ENCODE results near the gene TMEM218.
"Not testable (repeated sequence)": the region's sequence is repeated elsewhere in the genome, so short reads cannot be mapped to it uniquely, and the experiment has no call there.

TMEM218 gene

GRCh38 chr11:125073616-125074483 lies 37.6 kb downstream of the TMEM218 start:
- DNase-seq = no peak

GRCh38 chr11:125072961-125073590 lies 38.4 kb downstream of the TMEM218 start:
- DNase-seq = no peak

GRCh38 chr11:125072218-125072960 lies 39.0 kb downstream of the TMEM218 start:
- peak in 1 of 2 donors; percentile 25 for DNase-seq

GRCh38 chr11:125071846-125072217 lies 39.6 kb downstream of the TMEM218 start:
- no peak for DNase-seq

- no peak for DNase-seq
Observed at GRCh38 chr11:125071435-125071834, 40.0 kb downstream of the TMEM218 start.

GRCh38 chr11:125070699-125071254 lies 40.6 kb downstream of the TMEM218 start:
- peak; percentile 55 to 95 for DNase-seq

GRCh38 chr11:125069796-125070195 lies 41.6 kb downstream of the TMEM218 start:
- DNase-seq = no peak

GRCh38 chr11:125069008-125069407 lies 42.4 kb downstream of the TMEM218 start:
- DNase-seq = no peak

GRCh38 chr11:125068368-125068767 lies 43.1 kb downstream of the TMEM218 start:
- no peak for DNase-seq

GRCh38 chr11:125064070-125064469 lies 47.4 kb downstream of the TMEM218 start:
- no peak for DNase-seq

GRCh38 chr11:125063429-125064043 lies 47.9 kb downstream of the TMEM218 start:
- DNase-seq = no peak

- peak; percentile 10 to 44 for DNase-seq
Observed at GRCh38 chr11:125062931-125063428, 48.4 kb downstream of the TMEM218 start, which contains the start of gene SLC37A2. SLC37A2 (plus strand) TSS chr11:125063305; CDS start chr11:125063368, 63 bp downstream.

GRCh38 chr11:125062218-125062930 lies 49.1 kb downstream of the TMEM218 start:
- DNase-seq = no peak

- no peak for DNase-seq
Observed at GRCh38 chr11:125061281-125061680, 50.1 kb downstream of the TMEM218 start.

- no peak for DNase-seq
Observed at GRCh38 chr11:125057693-125058016, 53.8 kb downstream of the TMEM218 start.

- no peak for DNase-seq
Observed at GRCh38 chr11:125056931-125057692, 54.3 kb downstream of the TMEM218 start.

- not testable (repeated sequence) for DNase-seq
Observed at GRCh38 chr11:125056111-125056510, 55.3 kb downstream of the TMEM218 start.

GRCh38 chr11:125055107-125055715 lies 56.2 kb downstream of the TMEM218 start:
- no peak for DNase-seq

GRCh38 chr11:125053167-125053566 lies 58.3 kb downstream of the TMEM218 start:
- DNase-seq = no peak

GRCh38 chr11:125052047-125052446 lies 59.4 kb downstream of the TMEM218 start:
- DNase-seq = no peak
